Stimulated activated CD4-positive, alpha-beta T cell treated with anti-CD3 and anti-CD28 coated beads, Interleukin-4, amount 100 ng/mL, for 48 hours (primary cell): ENCODE data around the gene SORL1.
A peak's percentile ranks its signal among the peaks of the same experiment; 100 is the strongest.

Experiments used
- DNase-seq, 2 donors: peaks; one replicate each; pipeline ENCODE4 v3.0.0-alpha.2; 2020; ENCODE audit warnings: low read depth in 2 of 2

SORL1 gene

GRCh38 chr11:121474680-121475079 lies 22.6 kb downstream of the SORL1 start:
- DNase-seq = no peak

- no peak for DNase-seq
These were observed 24.4 kb downstream of the SORL1 start for GRCh38 chr11:121476379-121477032.

GRCh38 chr11:121478226-121478894 lies 26.2 kb downstream of the SORL1 start:
- DNase-seq = no peak

GRCh38 chr11:121478895-121479697 lies 27.0 kb downstream of the SORL1 start:
- DNase-seq = no peak

GRCh38 chr11:121479698-121480238 lies 27.7 kb downstream of the SORL1 start:
- no peak for DNase-seq

- DNase-seq = peak in 1 of 2 donors; percentile 21
These were observed 29.5 kb downstream of the SORL1 start for GRCh38 chr11:121481484-121482230.

GRCh38 chr11:121482231-121483129 lies 30.4 kb downstream of the SORL1 start:
- peak in 1 of 2 donors; percentile 32 for DNase-seq

- DNase-seq = no peak
These were observed 31.8 kb downstream of the SORL1 start for GRCh38 chr11:121483805-121484480.

- no peak for DNase-seq
These were observed 33.1 kb downstream of the SORL1 start for GRCh38 chr11:121485216-121485615.

- DNase-seq = no peak
These were observed 33.9 kb downstream of the SORL1 start for GRCh38 chr11:121486054-121486453.

- DNase-seq = no peak
These were observed 35.1 kb downstream of the SORL1 start for GRCh38 chr11:121487191-121487590.

- DNase-seq = no peak
These were observed 36.1 kb downstream of the SORL1 start for GRCh38 chr11:121488170-121488569.

- no peak for DNase-seq
These were observed 36.5 kb downstream of the SORL1 start for GRCh38 chr11:121488641-121489040.

- DNase-seq = no peak
These were observed 37.7 kb downstream of the SORL1 start for GRCh38 chr11:121489823-121490222.

GRCh38 chr11:121494355-121495099 lies 42.4 kb downstream of the SORL1 start:
- DNase-seq = peak; percentile 31 to 46

- no peak for DNase-seq
These were observed 45.3 kb downstream of the SORL1 start for GRCh38 chr11:121497176-121497998.

GRCh38 chr11:121499405-121499804 lies 47.3 kb downstream of the SORL1 start:
- DNase-seq = no peak

- no peak for DNase-seq
These were observed 48.2 kb downstream of the SORL1 start for GRCh38 chr11:121500275-121500674.
